NCI-H2081 (cell line): ENCODE results near the gene RNF182.
"Not testable (repeated sequence)": the region's sequence is repeated elsewhere in the genome, so short reads cannot be mapped to it uniquely, and the experiment has no call there.

ENCODE experiments used
- DNase-seq, 2 experiments: peaks; one replicate each; lab custom pipeline; 2025; lab: John Stamatoyannopoulos, UW

The RNF182 gene

DNA sequence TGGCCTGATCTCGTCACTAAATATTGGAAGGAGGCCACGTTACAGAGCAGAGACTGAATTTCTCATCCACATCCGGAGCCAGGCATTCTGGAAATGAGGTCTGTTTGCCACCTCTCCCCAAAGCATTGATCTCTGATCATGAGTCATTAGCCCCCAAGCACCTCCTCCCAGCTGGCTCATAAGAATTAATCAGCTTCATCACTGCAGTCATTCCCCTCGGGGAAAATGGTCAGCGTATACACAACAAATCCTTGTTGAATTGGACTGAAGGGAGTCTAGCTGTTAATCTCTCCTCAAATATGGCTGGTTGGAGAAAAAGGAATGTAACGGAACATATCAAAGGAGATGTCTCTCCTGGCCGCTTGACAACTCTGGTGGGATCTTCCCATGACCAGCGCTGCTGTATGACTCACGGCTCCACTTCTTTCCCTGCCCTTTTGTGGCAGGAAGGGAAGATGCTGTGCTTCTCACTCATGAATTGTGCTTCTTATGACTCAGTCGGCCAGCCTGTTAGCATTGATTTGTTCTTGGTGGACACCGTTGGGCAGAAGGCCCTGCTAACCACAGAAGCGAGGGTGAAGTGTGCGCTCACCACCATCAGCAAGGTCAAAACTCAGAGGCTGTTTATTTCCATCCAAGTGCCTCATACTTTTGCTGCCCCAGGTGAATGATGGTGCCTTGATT is 76.7 kb downstream of the RNF182 start:
- no peak for DNase-seq

DNA sequence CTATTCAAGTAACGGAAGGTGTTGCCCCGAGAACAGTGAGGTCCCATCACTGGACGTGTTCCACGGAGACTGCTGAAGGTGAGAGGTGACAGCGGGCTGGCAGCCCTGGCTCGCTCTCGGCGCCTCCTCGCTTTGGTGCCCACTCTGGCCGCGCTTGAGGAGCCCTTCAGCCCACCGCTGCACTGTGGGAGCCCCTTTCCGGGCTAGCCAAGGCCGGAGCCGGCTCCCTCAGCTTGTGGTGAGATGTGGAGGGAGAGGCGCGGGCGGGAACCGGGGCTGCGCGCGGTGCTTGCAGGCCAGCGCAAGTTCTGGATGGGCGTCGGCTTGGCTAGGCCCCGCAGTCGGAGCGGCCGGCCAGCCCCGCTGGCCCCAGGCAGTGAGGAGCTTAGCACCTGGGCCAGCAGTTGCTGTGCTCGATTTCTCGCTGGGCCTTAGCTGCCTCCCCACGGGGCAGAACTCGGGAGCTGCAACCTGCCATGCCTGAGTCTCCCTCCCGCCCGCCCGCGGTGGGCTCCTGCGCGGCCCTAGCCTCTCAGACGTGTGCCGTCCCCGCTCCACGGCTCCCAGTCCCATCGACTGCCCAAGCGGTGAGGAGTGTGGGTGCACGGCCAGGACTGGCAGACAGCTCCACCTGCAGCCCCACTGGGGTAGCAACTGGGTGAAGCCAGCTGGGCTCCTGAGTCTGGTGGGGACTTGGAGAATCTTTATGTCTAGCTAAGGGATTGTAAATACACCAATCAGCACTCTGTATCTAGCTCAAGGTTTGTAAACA is 77.6 kb downstream of the RNF182 start:
- DNase-seq: no peak

DNA sequence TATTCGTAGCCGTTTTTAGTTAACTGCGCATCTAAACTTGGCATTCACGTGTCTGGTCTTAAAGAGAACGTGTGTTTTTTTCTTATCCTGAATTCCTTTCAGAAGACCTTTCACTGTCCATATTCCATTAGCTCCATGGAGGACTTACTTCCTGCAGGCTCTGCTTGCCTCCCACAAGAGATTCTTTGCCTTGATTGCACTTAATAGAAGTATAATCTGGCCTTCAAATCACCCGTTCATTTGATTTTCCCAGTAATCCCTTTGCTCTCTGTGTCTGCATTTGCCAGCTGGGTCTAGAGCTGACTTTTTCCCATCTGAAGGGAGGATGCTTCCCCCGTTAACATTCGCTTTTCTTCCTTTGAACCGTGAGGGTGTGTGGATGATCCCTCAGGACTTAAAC is 79.5 kb downstream of the RNF182 start:
- no peak for DNase-seq

DNA sequence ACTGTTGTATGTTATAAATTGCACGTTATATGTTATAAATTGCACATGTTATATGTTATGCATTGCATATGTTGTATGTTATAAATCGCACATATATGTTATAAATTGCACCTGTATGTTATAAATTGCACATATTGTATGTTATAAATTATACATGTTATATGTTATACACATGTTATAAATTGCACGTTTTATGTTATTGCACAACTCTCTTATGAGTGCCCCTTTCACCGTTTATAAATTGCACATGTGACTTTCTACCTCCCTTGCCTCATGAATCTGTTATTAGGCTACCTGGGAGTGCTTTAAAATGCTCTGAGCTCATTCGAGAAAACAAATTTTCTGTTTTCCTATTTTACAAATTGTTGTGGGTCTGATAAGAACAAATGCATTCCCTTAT is 84.1 kb downstream of the RNF182 start:
- no peak for DNase-seq

DNA sequence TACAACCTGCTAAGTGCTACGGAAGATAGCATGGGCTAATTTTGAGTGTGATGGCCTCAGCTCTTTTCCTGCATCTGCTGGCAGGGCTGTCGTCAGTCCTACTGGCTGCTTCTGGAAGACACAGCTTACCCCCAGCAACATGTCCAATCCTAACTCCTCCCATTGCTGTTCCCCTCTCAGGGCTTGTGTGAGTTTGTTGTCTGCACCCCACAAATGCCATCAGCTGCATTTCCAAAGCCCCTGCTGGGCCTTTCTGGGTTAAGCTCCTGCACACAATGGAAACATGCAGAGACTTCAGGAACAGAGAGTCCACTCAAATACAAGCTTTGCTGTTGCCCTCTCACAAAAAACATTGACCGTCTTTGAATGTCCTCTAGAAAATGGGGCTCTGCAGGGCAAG is 84.7 kb downstream of the RNF182 start:
- no peak for DNase-seq

DNA sequence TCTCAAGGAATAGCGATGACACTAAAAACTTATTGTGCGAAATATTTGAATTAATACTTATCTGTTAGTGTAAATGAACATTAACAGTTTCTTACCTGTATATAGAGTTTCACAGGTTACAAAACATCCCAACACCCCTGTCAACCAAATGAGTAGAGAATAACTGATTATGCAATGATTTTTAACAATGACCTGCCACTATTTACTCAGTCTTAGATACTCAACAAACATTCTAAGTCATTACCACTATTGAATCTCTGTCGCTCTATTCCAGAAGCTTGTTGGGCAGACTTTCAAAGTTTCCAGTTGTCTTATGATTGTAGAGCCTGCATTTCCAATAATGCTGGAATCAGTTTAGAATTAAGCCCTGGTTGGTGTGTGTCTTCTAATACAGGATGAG is 85.5 kb downstream of the RNF182 start:
- no peak for DNase-seq

DNA sequence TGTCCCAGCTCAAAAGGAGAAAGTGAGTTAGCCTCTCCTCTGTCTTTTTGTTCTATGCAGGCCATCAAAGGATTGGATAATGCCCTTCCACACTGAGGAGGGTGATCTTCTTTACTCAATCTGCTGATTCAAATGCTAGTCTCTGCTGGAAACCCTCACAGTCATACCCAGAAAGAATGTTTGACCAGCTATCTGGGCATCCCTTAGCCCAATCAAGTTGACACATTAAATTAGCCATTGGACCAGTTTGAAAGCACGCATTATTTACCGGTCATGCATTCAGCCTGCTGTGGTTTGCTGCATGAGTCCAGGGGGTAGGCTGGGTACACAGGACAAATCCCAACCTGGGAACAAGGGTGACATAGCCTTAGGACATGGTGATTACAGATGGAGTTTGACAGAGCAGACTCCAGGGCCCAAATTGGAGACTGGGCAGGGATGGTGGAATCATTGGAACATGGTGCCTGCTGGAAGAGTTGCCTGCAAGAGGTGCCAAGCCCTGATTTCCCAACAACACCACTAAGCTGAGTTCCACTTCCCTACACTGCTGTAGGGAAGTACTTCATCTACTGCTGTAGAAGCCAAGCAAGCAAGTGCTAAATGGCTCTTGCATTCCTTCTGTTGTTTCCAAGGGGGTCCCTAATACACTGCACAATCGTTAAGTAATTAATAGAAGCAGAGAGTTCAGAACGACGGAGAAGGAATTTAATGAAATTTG is 87.7 kb downstream of the RNF182 start:
- DNase-seq: no peak

DNA sequence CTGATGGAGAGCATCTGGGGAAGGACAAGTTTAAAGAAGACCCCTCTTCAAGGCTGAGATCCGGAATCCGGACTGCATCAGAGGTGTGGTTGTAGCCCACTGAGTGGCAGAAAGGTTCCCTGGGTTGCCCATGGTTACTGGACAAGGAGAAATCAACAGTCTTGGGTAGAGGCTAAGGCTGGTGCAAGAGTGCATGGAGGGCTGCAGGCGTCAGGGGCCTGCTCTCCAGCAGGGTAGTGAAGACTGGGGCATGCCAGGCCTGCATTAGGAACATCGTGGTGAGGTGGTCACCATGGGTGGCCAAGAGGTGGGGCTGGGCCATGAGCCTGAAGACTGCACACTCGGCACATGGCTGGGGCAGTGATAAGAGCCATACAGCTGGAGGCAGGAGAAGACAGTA is 91.2 kb downstream of the RNF182 start:
- DNase-seq: no peak

DNA sequence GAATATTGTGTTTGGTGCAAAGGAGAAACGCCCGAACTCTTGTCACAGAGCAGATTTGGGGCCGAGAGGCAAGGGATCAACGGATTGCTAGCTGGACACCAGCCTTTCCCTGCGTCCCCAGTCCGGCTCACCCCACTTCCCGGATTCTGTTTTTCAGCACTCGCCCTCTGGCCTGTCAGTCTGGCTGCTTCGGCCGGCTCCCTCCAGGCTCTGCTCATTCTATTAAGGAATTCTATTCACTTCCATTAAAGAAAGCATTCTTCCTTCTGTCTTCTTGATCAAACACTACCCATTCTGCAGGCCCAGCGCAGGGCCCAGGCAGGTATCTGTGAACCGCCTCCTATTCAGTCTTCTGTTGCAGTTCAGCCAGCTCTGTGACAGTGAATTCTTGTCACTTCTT is 91.7 kb downstream of the RNF182 start:
- DNase-seq: no peak

DNA sequence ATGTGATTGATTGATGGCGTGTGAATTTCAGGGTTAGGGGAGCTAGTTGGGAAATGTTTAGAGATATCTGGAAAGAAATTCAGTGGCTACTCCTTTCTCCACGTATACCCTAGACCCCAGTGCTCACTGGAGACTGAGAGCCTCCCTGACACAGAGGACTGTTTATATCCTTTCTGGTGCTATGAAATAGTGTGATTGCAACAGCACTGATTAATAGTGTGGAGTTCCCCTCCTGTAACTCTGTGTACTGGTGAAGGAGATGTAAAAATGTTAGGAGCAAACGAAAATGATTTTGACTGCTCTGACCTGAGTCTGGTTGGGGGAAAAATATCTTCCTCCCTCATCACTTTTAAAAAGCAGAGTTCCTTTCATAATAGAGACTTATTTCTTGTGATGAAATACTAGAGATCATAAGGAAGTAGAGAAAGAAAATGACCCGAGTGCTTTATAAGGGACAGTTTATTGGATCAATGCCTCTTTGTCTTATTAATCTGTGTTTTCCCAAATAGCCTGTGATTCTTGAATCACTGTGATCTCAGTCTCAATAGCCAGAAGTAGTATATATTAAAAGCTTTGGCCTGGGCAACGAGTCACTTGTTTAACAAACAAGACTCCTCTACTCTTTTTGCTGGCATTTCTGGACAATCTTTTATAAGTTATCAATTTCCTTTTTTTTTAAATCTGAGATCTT is 92.3 kb downstream of the RNF182 start:
- DNase-seq: no peak

DNA sequence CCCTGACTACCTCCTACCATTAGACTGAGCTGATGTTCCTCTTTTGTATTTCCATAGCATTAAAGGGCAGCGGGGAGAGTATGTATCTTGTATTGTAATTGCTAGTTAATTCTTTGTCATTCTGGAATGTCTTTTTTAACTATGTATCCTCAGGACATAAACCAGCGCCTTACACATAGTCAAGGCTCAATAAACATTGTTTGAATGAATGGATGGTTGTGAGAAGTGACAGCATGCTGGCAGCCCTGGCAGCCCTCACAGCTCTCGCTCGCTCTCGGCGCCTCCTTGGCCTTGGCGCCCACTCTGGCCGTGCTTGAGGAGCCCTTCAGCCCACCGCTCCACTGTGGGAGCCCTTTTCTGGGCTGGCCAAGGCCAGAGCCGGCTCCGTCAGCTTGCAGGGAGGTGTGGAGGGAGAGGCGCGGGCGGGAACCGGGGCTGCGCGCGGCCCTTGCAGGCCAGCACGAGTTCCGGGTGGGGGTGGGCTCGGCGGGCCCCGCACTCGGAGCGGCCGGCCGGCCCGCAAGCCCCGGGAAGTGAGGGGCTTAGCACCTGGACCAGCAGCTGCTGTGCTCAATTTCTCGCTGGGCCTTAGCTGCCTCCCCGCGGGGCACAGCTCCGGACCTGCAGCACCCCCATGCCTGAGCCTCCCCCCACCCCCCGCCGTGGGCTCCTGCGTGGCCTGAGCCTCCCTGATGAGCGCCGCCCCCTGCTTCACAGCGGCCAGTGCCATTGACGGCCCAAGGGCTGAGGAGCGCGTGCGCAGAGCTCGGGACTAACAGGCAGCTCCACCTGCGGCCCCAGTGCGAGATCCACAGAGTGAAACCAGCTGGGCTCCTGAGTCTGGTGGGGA is 93.1 kb downstream of the RNF182 start:
- DNase-seq: no peak

DNA sequence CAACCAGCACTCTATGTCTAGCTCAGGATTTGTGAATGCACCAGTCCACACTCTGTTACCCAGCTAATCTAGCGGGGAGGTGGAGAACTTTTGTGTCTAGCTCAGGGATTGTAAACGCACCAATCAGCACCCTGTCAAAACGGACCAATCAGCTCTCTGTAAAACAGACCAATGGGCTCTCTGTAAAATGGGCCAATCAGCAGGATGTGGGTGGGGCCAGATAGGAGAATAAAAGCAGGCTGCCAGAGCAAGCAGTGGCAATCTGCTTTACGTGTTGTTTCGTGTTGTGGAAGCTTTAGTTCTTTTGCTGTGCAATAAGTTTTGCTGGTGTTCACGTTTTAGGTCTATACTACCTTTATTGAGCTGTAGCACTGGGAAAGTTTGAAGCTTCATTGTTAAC is 93.8 kb downstream of the RNF182 start:
- DNase-seq: not testable (repeated sequence)

DNA sequence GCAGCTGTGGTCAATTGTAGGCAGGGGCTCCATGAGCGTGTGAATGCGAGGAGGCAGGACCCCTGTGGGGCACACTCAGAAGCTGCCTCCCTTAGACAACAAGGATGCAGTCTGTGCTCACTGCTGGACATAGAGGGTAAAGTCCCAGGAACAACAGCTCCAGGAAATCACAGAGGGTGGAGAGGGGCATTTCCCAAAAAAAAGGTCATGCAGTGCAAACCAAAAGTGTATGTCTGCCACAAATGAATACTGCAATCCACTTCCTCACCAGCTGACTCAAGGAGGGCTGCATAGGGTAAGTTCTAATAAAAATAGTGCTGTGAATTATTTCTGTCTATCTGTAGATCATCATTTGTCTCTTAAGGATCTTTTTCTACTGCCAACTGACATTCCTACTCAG is 95.8 kb downstream of the RNF182 start:
- DNase-seq: no peak

DNA sequence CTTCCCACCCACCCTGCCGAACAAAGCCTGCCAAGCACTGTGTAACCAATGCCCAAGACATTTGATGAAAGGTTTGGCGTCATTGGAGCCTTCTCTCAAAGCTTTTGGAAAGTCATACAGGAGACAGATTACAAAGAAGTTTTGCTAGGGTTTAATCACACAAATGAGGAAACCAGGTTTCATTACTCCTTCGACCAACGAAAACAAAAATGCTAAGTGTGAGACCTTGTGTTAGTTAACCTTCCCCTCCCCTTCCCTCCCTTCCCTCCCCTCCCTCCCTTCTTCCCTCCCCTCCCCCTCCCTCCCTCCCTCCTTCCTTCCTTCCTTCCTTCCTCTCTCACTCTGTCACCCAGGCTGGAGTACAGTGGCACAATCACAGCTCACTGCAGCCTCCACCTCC is 96.7 kb downstream of the RNF182 start:
- no peak for DNase-seq

DNA sequence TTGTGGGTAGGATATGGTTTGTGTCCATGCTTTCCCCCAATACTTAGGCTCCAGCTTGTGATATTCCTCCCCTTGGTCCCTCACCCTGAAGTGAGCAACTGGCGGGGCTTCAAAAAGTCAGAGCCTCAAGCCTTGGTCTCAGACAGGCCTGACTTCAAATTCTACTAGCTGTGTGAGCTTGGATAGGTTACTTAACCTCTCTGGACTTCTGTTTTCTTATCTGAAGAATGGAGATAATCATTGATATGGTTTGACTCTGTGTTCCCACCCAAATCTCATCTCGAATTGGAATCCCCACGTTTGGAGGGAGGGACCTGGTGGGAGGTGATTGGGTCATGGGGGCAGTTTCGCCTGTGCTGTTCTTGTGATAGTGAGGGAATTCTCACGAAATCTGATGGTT is 97.9 kb downstream of the RNF182 start:
- DNase-seq: no peak

DNA sequence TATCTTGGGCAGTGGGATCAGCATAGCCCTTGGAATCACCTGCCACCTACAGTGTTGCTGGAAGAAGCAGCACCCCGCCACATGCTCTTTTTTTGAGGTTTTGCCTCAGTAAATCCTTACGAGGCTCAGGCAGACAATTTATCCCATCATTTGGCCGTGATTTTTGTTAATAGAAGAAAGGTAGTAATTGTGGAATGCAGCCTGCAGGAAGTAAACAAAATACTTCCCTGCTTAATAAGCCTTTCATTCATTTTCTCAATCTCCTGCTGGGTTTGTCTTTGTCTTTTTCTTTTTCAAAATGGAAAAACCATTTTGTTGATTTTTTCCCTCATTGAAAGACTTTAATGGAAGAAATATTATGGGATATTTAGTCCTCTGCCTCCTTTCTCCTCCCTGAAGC is 99.1 kb downstream of the RNF182 start:
- peak; percentile 6 to 32 for DNase-seq

DNA sequence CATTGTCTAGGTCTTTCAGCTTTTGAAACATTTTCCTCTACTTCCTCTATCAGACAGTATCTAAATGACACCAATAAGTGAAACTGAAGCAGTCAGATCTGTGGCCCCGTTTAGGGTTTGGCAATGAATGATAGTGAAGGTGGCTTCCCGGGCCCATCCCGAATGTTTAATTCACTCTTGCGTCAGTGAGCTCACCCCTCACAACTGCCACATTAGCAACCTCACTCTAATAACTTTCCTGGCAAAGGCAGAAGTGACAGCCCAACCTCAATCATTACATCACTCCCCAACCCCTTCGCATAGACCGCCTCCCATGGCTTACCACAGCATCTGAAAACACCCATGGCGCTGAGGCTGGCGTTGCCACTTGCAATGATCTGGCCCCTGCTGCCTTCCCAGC is 100.4 kb downstream of the RNF182 start:
- DNase-seq: no peak

DNA sequence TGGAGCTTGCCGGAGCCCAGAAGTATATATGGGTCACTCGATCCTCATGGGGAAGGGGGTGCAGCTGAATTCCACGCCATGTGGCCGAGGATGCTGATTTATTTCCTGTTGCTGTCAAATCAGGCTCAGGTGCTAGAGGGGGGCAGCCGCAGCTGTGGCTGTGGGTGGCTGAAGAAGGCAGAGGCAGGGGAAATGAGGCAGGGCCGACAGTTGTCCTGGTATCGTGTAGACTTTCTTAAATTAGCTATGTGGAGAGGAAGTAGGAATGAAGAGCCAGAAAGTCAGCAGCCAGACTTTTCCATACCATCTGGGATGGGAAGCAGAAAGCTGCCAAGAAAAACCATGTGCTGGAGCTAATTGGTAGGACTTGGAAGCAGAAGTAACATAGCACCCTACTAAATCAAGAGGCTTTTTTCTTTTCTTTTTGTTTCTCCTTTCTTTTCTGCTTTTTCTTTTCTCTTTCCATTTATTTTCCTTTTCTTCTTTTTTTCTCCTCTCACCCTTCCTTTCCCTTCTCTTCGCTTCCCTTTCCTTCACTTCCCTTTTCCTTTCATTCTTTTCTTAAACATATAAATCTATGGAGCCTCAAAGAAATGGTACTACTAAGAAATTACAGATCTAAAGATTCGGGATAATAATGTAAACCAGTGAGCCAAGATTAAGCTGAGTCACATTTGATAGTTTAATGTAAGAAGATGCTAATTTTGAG is 102.2 kb downstream of the RNF182 start:
- no peak for DNase-seq

DNA sequence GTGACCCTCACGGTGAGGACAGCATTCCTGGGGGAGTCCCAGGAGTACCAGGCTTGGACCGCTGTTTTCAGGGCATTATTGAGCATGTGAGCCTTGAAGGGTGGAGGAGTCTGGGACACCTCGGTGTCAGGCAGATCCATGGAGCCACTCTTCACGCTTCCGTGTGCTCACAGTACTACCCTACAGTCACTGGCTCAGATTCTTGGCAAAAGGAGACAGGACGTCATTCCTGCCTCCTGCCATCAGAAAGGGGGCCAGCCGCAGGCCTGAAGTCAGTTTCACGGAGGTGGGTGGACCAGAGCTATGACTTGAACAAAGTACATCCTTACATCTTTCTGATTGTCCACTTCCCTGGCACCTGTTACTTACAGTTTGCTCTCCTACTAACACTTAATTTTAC is 103.9 kb downstream of the RNF182 start:
- DNase-seq: no peak

DNA sequence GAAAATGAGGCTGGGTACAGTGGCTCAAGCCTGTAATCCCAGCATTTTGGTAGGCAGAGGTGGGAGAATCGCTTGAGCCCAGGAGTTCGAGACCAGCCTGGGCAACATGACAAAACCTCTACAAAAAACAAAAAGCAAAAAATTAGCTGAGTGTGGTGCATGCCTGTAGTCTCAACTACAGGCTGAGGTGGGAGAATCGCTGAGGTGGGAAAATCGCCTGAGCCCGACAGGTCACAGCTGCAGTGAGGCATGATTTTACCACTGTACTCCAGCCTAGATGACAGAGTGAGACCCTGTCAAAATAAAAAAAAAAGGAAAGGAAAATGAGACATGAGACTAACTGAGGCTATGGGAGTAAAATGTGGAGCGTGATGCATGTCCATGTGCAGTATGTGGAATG is 104.9 kb downstream of the RNF182 start:
- DNase-seq: no peak
